IMR-90 (cell line): ENCODE data around the gene FGFR4.

Source experiments
- CHD1 ChIP-seq: IDR thresholded peaks from 2 replicates; pipeline ENCODE4 v1.6.1; 2012; ENCODE audit warnings: low read depth, low read length, improper control_type of control experiment
- FOS ChIP-seq: fragments of 150-350 bp; IDR thresholded peaks from 2 replicates; pipeline ENCODE4 v1.6.1; 2016; ENCODE audit warnings: low read depth, low read length
- MAFK ChIP-seq: IDR thresholded peaks from 2 replicates; pipeline ENCODE4 v1.6.1; 2012; ENCODE audit warnings: low read depth, low read length, improper control_type of control experiment
- NFE2L2 ChIP-seq: fragments of 150-350 bp; IDR thresholded peaks from 2 replicates; pipeline ENCODE4 v1.6.1; 2016; ENCODE audit warnings: low read depth, mild to moderate bottlenecking, low read length
- POLR2A ChIP-seq: IDR thresholded peaks from 2 replicates; pipeline ENCODE4 v1.6.1; 2012; ENCODE audit warnings: mild to moderate bottlenecking, low read depth, low read length
- RAD21 ChIP-seq: IDR thresholded peaks from 2 replicates; pipeline ENCODE4 v1.6.1; 2012; ENCODE audit warnings: low read length, improper control_type of control experiment
- TF ChIP-seq, protein P1 (sequence below): conservative IDR thresholded peaks from 2 replicates; pipeline ENCODE4 v1.5.1; 2012; ENCODE audit warnings: mild to moderate bottlenecking, low read depth, low read length, improper control_type of control experiment
- TF ChIP-seq, protein P2 (sequence below): fragments of 150-350 bp; IDR thresholded peaks from 2 replicates; pipeline ENCODE4 v1.6.1; 2017; ENCODE audit warnings: mild to moderate bottlenecking, antibody characterized with exemption, low read length, low read depth

DNA sequence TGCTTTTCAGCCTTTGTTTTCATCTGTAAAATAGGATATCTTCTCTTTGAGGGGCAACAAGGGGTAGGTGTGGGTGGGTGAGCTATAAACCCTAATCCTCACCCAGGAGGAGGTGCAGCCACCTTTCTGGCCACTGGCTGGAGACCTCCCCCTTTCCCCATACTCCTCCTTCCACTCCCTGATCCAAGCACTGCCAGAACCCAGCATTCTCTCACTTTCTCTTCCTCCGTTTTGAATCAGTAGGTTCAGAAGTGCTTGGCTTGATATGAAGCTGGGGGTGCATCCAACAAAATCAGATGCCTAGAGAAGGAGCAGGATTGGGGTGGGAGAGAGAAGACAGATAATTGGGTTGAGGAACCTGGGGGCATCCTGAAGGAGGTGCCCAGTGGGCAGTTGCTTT, 40.1 kb downstream of the FGFR4 start:
- TF ChIP-seq RAD21, result no peak
- TF ChIP-seq, protein P1, sequence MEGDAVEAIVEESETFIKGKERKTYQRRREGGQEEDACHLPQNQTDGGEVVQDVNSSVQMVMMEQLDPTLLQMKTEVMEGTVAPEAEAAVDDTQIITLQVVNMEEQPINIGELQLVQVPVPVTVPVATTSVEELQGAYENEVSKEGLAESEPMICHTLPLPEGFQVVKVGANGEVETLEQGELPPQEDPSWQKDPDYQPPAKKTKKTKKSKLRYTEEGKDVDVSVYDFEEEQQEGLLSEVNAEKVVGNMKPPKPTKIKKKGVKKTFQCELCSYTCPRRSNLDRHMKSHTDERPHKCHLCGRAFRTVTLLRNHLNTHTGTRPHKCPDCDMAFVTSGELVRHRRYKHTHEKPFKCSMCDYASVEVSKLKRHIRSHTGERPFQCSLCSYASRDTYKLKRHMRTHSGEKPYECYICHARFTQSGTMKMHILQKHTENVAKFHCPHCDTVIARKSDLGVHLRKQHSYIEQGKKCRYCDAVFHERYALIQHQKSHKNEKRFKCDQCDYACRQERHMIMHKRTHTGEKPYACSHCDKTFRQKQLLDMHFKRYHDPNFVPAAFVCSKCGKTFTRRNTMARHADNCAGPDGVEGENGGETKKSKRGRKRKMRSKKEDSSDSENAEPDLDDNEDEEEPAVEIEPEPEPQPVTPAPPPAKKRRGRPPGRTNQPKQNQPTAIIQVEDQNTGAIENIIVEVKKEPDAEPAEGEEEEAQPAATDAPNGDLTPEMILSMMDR, result no peak
- TF ChIP-seq, protein P2, sequence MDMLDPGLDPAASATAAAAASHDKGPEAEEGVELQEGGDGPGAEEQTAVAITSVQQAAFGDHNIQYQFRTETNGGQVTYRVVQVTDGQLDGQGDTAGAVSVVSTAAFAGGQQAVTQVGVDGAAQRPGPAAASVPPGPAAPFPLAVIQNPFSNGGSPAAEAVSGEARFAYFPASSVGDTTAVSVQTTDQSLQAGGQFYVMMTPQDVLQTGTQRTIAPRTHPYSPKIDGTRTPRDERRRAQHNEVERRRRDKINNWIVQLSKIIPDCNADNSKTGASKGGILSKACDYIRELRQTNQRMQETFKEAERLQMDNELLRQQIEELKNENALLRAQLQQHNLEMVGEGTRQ, result no peak
- TF ChIP-seq NFE2L2, result no peak
- no peak for TF ChIP-seq FOS
- TF ChIP-seq POLR2A, result no peak
- TF ChIP-seq CHD1, result no peak
- TF ChIP-seq MAFK, result no peak
